Gastroesophageal sphincter (tissue), 3 donors: ENCODE data around the gene BORCS5.

ENCODE experiments used
- CTCF ChIP-seq, 4 experiments: fragments of 200-600 bp in 2 of 4; fragments of 450-650 bp in 2 of 4; sonication (generic) in 1 of 4; IDR thresholded peaks; one replicate each; pipeline ENCODE4 v1.5.1; 2017 to 2019; ENCODE audit warnings: antibody characterized with exemption in 4 of 4, mild to moderate bottlenecking in 2 of 4, moderate library complexity in 2 of 4
- EP300 ChIP-seq: sonication (generic); formaldehyde crosslinking; IDR thresholded peaks from one replicate; pipeline ENCODE4 v1.6.1; 2017; ENCODE audit warnings: antibody characterized with exemption, mild to moderate bottlenecking
- POLR2A ChIP-seq, 2 donors: fragments of 450-650 bp; IDR thresholded peaks; one replicate each; pipeline ENCODE4 v1.6.1; 2017; ENCODE audit warnings: antibody characterized with exemption in 2 of 2, mild to moderate bottlenecking in 2 of 2, moderate library complexity in 1 of 2
- POLR2AphosphoS5 ChIP-seq: sonication (generic); formaldehyde crosslinking; IDR thresholded peaks from one replicate; pipeline ENCODE4 v1.6.1; 2017; ENCODE audit warnings: antibody characterized with exemption

DNA sequence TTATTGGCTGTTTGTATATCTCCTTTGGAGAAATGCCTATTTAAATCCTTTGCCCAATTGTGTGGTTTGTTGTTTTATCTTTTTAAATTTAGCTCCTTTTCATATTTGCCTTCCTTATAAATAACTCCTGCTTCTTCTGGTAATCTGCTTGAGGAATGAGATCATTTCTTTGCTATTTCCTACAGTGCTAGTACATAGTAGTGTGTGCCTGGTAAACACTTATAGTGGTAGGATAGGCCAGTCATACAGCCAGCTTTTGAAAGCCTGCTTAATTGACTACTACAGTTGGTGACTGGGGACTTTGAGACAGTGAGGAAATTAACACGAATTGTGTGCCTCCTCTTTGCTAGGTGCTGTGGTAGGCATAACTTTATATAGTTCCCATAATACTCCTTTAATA is 68.7 kb downstream of the BORCS5 start:
- TF ChIP-seq CTCF (IDR thresholded peaks at IDR 0.05) (no peak), EP300 (no peak), POLR2AphosphoS5 (peak; percentile 23), POLR2A (IDR thresholded peaks at IDR 0.05) (no peak)
